ENCODE data around the gene COL4A2. TPM values are rescaled to one million over a fixed set of nuclear protein-coding genes. Genes with fewer than 3 reads are reported as not detected.
A peak's percentile ranks its signal among the peaks of the same experiment; 100 is the strongest.

COL4A2 gene
- total and polyA plus RNA-seq, 8 donors = 18.4 to 130 (median 43.8) TPM

GRCh38 chr13:110297011-110297410, 10.1 kb upstream of the COL4A2 start:
- ATAC-seq (no peak), FAIRE-seq (no peak), DNase-seq (no peak)
- intact Hi-C loops (cut with DNase I) = no loop called here
- H3K27ac ChIP-seq = no peak overlapping the region
- H3K27me3 ChIP-seq = no peaks in the 10 kb centered on the region
- TF ChIP-seq CTCF (IDR thresholded peaks at IDR 0.05) = no peak
- H3K36me3 ChIP-seq = no peaks in the 10 kb centered on the region
- WGBS, 2 donors = 45 to 53% methylated on average over 6 of the region's 6 CpGs
- H3K4me1 ChIP-seq = no peaks in the 10 kb centered on the region
- no peaks in the 10 kb centered on the region for H3K9me3 ChIP-seq
- no peak overlapping the region for H3K4me3 ChIP-seq

GRCh38 chr13:110297766-110298504, 9.1 kb upstream of the COL4A2 start:
- intact Hi-C loops (cut with DNase I) = no loop called here
- 52 to 59% methylated on average over 12 of the region's 12 CpGs for WGBS, 2 donors
- FAIRE-seq (peak; percentile 82), DNase-seq (no peak), ATAC-seq (no peak)
- no peak for TF ChIP-seq CTCF (IDR thresholded peaks at IDR 0.05)
- Histone ChIP-seq H3K27ac (peak overlapping the region in 1 of 4 donors; percentile 17), H3K4me3 (no peak overlapping the region), H3K27me3 (no peaks in the 10 kb centered on the region), H3K36me3 (no peaks in the 10 kb centered on the region), H3K9me3 (no peaks in the 10 kb centered on the region), H3K4me1 (no peaks in the 10 kb centered on the region)

GRCh38 chr13:110298505-110299282, 8.4 kb upstream of the COL4A2 start:
- H3K4me1 ChIP-seq = no peaks in the 10 kb centered on the region
- no peaks in the 10 kb centered on the region for H3K36me3 ChIP-seq
- WGBS, 2 donors = 51 to 55% methylated on average over 33 of the region's 33 CpGs
- TF ChIP-seq CTCF (IDR thresholded peaks at IDR 0.05) = no peak
- intact Hi-C loops (cut with DNase I) = no loop called here
- ATAC-seq (peak in 1 of 4 donors; percentile 29), DNase-seq (no peak), FAIRE-seq (no peak)
- H3K9me3 ChIP-seq = no peaks in the 10 kb centered on the region
- H3K4me3 ChIP-seq = no peak overlapping the region
- H3K27me3 ChIP-seq = no peaks in the 10 kb centered on the region
- peak overlapping the region in 1 of 4 donors; percentile 17 for H3K27ac ChIP-seq

GRCh38 chr13:110299283-110299840, 7.7 kb upstream of the COL4A2 start:
- FAIRE-seq = no peak

More at GRCh38 chr13:110299283-110299840, 7.7 kb upstream of the COL4A2 start:
- intact Hi-C loops (cut with DNase I) = no loop called here
- Histone ChIP-seq H3K27ac (no peak overlapping the region), H3K9me3 (no peaks in the 10 kb centered on the region), H3K4me1 (no peaks in the 10 kb centered on the region), H3K36me3 (no peaks in the 10 kb centered on the region), H3K27me3 (no peaks in the 10 kb centered on the region), H3K4me3 (no peak overlapping the region)
- TF ChIP-seq CTCF (IDR thresholded peaks at IDR 0.05) = no peak
- ATAC-seq (no peak), DNase-seq (no peak)
- 57 to 60% methylated on average over 10 of the region's 10 CpGs for WGBS, 2 donors

Data from pancreas (tissue), 10 donors.